HG02885 (cell line): ENCODE measurements around the gene MIEF1.
"Not testable (repeated sequence)": the region's sequence is repeated elsewhere in the genome, so short reads cannot be mapped to it uniquely, and the experiment has no call there.

ENCODE experiments used
- ATAC-seq: cut with Tn5 transposase; IDR thresholded peaks from one replicate; pipeline ENCODE4 v1.9.1; 2021; ENCODE audit warnings: mild to moderate bottlenecking; ENCODE audit not compliant: unreplicated experiment, poor library complexity

The MIEF1 gene

GRCh38 chr22:39511226-39511625 lies 9.1 kb downstream of the MIEF1 start:
- no peak for ATAC-seq

DNA sequence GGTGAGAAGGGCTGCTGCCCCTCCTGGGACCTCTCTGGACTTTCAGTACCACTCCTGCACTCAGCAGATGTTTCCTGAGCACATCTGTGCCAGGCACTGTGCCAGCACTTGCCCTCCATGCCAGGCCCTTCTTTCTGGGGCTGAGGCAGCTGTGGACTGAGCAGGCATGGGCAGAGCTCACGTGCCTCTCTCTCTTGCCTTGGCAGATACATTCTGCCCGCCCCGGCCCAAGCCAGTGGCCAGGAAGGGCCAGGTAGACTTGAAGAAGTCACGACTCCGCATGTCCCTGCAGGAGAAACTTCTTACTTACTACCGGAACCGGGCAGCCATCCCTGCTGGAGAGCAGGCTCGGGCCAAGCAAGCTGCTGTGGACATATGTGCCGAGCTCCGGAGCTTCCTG lies 9.9 kb downstream of the MIEF1 start:
- ATAC-seq = no peak

- no peak for ATAC-seq
These were observed 11.7 kb downstream of the MIEF1 start for GRCh38 chr22:39513791-39514190.

DNA sequence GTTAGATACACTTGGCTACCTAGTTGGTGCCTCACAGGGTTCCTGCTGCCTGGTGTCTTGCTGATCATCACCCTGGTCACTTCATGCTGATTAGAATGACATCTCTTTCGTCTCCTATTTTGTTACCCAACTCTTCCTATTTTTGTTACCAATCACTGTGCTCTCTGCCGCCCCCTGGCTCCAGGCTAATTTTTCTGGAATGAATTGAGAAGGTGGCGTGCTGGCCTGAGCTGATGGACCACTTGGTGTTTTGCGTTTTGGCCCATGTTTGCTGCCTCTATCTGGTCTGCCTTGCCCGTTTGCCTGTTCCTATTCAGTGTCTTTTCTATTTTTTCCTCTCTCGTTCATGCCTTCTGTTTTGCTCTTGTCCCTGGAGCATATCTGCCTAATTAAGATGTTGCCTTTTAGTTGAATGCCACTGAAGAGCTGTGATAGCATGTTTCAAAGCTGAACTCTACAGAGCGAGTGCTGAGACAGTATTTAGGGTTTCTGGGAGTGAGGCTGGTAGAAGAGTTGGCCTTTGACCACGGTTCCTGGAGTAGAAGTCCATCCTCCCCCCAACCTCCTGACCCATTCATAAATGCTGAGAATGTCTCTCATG lies 12.4 kb downstream of the MIEF1 start:
- no peak for ATAC-seq

DNA sequence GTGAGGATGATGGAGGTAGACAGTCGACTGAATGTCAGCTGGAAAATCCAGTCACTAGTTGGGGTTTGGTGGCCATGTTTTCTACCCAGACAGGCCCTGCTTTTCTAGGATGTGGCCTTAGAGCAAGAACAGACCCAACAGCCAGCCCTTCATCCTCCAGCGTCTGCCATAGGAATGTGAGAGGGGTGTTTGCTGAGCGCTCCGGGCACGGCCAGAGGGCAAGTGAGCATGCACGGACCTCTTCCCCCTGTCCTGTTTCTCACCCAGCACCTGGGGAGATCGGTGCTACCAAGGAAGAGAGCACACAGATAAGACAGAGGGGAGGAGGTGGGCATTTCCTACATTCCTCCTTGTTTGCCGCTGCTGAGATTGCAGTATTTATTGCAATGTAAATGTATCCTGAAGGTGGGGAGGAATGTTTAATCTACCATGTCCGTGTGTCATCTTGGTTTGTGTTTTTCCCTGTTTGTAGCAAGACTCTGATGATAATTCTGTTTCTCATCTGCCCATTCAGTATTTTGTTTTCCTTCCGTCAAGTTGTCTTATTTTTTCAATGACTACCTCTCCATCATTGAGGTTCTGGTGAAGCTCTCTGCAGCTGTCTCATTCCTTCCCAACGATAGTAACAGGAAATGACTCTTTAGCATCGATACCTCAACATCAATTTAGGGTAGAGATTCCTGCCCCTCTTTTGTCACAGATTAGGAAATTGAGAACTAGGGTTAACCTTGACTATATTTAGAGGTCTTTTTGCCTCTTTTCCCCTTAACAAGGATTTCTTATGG lies 13.4 kb downstream of the MIEF1 start:
- ATAC-seq = no peak

DNA sequence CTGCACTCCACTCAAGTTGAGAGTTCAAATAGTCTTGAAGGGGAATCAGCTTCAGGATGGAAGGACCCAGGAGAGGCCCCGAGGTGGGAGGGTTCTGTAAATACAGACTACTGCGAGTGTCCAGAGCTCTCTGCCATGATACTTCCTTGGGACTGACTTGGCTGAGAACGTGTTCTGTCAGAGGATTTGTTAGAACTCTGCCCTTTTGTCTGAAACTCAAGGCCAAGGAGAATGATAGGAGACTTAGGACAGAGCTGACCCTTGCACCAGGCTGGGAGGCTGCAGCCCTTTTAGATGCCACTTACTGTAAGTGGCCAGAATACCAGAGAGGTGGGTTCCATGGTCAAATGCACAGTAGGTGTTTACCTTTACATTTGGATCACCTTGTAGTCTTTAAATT lies 15.4 kb downstream of the MIEF1 start:
- no peak for ATAC-seq

GRCh38 chr22:39518144-39518786 lies 16.2 kb downstream of the MIEF1 start:
- no peak for ATAC-seq

DNA sequence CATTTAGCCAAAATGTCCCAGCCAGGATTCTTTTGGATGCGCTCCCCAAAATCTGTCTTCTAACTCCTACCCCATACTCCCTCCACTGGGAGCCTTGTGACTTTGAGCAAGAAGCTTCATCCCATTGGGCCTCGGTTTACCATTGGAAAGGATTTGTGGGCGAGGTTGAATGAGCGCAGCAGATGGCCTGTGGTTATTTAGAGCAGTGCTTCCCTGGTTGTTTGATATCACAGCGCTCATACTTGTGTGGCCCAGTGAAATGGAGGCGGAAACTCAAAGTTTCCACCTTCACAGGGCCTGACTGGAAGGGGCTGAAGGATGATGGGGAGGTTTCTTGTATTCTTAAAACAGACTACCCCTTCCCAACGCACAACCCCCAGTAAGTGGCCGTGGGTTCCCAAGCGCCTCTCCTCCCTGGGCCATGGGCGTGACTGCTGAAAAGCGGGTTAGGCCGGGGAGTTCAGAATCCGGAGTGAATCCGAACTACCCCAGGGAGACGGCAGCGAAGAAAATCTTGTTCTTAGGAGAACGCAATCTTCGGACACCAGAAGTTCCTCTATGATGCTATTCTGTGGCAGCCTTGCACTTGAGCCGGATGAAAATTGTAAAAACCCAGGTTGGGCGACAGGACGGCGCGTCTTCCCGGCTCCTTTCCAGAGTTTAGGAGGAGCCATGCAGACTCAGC lies 17.0 kb downstream of the MIEF1 start:
- ATAC-seq = no peak

DNA sequence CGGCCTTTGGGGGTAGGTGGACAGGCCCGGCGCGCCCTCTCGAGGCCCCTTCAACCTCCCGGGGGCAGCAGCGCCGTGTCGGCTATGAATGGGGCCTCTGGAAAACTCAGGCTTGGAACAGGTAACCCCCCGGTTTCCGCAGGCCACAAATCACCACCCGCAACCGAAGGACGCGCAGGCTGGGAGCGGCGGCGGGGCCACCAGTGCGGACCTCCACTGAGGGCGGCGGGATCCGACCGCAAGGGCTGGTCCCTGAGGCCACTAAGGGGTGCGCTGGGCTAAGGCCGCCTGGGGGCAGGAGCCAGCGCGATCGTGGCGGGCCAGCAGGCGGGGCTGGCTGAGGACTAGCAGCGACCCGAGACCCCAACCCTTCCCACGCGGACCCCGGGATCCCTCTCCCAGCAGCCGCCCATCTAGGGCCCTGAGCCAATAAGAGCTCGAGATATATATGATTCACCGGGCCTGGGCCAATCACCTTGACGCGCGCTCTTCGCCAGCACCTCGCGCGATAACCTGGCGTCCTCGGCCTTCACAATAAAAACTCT lies 17.7 kb downstream of the MIEF1 start:
- ATAC-seq = peak; percentile 78

DNA sequence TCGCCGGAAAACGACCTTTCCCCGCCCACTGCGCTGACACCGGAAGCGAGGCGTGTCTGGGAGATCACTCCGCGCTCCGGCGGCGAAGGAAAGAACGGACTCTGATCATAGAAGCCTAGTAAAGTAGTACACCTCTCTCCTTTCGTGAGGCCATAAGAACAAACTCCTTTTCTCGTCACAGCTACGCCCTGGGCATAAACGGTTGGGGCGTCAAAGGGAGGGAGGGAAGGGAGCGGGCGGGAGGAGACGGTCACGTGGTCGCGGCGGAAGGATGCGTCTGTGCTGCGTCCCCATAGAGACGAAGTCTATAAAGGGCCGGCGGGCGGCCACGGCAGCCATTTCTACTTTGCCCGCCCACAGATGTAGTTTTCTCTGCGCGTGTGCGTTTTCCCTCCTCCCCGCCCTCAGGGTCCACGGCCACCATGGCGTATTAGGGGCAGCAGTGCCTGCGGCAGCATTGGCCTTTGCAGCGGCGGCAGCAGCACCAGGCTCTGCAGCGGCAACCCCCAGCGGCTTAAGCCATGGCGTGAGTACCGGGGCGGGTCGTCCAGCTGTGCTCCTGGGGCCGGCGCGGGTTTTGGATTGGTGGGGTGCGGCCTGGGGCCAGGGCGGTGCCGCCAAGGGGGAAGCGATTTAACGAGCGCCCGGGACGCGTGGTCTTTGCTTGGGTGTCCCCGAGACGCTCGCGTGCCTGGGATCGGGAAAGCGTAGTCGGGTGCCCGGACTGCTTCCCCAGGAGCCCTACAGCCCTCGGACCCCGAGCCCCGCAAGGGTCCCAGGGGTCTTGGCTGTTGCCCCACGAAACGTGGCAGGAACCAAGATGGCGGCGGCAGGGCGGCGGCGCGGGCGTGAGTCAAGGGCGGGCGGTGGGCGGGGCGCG lies 18.4 kb downstream of the MIEF1 start, which contains the start of gene ATF4:
Gene ATF4, plus strand, starts transcription at position 337 of the 880 bp plus-strand sequence. CDS start 884 bp downstream, outside the sequence.
- peak; percentile 53 for ATAC-seq

DNA sequence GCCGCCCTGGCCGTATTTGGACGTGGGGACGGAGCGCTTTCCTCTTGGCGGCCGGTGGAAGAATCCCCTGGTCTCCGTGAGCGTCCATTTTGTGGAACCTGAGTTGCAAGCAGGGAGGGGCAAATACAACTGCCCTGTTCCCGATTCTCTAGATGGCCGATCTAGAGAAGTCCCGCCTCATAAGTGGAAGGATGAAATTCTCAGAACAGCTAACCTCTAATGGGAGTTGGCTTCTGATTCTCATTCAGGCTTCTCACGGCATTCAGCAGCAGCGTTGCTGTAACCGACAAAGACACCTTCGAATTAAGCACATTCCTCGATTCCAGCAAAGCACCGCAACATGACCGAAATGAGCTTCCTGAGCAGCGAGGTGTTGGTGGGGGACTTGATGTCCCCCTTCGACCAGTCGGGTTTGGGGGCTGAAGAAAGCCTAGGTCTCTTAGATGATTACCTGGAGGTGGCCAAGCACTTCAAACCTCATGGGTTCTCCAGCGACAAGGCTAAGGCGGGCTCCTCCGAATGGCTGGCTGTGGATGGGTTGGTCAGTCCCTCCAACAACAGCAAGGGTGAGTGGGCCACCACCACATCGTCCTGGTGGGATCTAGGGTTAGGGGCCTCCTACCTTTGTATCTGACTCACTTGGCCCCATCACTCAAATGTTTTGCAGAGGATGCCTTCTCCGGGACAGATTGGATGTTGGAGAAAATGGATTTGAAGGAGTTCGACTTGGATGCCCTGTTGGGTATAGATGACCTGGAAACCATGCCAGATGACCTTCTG lies 19.2 kb downstream of the MIEF1 start:
- ATAC-seq = not testable (repeated sequence)

- ATAC-seq = not testable (repeated sequence)
These were observed 20.0 kb downstream of the MIEF1 start for GRCh38 chr22:39522091-39522490.

- no peak for ATAC-seq
These were observed 20.6 kb downstream of the MIEF1 start for GRCh38 chr22:39522567-39523300.

DNA sequence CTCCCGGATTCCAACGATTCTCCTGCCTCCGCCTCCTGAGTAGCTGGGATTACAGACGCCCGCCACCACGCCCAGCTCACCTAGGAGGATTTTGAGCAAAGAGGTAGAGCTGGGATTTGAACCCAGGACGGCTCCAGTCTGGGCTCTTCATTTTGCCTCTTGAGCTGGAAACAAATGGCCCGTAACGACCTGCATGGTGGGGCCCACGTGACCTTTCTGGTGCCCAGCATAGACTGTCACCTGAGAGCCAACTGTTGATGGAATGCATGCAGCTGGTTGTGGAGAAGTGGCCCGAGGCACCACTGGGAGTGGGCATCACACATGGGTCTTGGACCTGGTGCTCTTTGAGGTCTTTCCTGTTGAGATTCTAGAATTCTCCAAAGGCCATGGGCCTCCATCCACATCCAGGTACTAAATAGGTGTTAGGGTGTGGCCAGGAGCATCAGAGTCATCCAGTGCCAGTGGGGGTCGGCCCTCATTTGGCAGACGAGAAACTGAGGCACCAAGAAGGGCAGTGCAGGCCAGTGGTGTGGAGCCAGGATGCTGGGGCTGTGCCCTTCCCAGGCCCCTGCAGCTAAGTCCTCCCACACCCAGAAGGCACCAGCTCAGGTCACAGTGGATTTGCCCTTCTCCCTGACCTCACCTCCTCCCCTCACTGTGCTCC lies 22.1 kb downstream of the MIEF1 start:
- no peak for ATAC-seq

- no peak for ATAC-seq
These were observed 22.9 kb downstream of the MIEF1 start for GRCh38 chr22:39524753-39525657.

DNA sequence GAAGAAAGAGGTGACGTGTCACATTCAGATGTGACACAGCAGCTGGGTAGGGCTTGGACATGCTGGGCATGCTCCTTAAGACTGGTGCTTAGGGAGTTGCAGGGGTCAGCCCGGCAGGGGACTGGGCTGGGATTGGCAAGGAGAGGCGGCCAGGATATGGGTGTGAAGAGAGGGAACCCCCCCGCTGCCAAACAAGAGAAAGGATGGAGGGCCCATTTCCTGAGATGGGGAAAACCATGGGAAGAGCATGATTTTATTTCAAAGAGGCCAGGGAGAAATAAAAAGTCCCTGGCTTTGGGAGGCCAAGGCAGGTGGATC lies 23.5 kb downstream of the MIEF1 start:
- no peak for ATAC-seq

DNA sequence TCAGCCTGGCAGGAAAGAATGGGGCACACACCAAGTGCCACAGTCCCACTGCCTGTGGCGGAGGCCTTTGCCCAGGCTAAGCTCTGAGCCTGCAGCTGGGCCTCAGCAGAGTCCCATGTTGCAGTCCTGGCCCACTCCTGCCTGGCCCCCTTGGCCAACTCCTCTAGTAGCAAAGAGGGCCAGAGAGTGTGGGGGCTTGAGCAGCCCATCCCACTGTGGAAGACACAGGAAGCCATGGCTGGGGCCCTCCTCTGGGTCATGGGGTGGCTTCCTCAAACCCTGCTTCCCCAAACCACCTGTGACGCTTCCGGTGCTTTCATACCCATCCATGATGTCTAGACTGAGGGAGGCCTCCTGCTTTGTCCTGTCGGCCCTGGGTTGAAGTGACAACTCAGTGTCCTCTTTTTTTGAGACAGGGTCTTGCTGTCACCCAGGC lies 24.7 kb downstream of the MIEF1 start:
- no peak for ATAC-seq
